Measurements from ENCODE around the gene LEMD1. TPM values are rescaled to one million over a fixed set of nuclear protein-coding genes. Genes with fewer than 3 reads are reported as not detected.
A peak's percentile ranks its signal among the peaks of the same experiment; 100 is the strongest.

LEMD1 gene
- total RNA-seq, 1 experiment from 2014 or later, result not detected

DNA sequence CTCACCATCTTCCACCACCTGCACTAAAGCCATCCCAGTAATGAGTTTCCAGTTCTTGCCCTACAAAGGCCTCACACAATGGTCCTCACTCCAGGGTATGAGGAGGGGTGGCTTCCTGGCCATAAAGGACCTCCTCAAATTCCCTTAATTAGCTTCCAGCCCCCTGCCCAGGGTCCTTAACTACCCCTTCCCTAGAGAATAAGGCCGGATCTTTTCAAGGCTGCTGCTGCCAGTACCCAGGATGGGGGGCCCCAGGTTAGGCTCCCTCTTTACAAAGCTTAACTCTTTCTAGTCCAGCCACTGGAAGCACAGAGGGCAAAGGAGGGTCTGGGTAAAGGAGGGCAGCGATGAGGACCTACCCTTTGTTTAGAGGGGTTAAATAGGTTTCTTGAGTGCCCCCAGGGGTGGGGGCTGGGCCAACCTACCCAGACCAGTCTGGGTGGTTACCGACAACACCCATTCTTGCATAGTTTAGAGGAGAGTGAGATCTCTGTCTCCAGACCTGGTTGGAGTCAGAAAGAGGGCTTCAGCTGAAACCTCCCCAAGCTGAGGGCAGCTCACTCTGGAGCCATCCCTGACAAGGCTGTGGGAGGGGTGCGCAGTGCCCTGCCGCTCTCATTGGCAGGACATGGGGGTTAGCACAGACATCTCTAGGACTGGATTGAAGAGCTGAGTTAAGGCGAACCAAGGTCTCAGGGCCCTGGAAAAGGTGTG is 26.8 kb upstream of the LEMD1 start:
- TF ChIP-seq, protein P1, sequence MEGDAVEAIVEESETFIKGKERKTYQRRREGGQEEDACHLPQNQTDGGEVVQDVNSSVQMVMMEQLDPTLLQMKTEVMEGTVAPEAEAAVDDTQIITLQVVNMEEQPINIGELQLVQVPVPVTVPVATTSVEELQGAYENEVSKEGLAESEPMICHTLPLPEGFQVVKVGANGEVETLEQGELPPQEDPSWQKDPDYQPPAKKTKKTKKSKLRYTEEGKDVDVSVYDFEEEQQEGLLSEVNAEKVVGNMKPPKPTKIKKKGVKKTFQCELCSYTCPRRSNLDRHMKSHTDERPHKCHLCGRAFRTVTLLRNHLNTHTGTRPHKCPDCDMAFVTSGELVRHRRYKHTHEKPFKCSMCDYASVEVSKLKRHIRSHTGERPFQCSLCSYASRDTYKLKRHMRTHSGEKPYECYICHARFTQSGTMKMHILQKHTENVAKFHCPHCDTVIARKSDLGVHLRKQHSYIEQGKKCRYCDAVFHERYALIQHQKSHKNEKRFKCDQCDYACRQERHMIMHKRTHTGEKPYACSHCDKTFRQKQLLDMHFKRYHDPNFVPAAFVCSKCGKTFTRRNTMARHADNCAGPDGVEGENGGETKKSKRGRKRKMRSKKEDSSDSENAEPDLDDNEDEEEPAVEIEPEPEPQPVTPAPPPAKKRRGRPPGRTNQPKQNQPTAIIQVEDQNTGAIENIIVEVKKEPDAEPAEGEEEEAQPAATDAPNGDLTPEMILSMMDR (conservative IDR thresholded peaks at IDR 0.05; ENCODE audit: low read depth, low read length), result no peak
- TF ChIP-seq EZH2phosphoT487 (IDR thresholded peaks at IDR 0.05; ENCODE audit: borderline replicate concordance, low read length), result no peak
- TF ChIP-seq EZH2 (IDR thresholded peaks at IDR 0.05; ENCODE audit: low read length, unreplicated experiment), result no peak
- H3K9me2 ChIP-seq (replicated peaks; ENCODE audit: low read length), result no peaks in the 10 kb centered on the region
- no TSS peak for BruUV-seq (replicated peaks)
- no peaks in the 10 kb centered on the region for H4K20me1 ChIP-seq (ENCODE audit: low read length)
- no peaks in the 10 kb centered on the region for H3K9me3 ChIP-seq (ENCODE audit: low read length)
- no peak for ATAC-seq
- H2AFZ ChIP-seq (ENCODE audit: low read length), result no peak overlapping the region
- peaks cover 13% of the 10 kb centered on the region; the same call in 1 of the 2 replicates for H3K27me3 ChIP-seq (ENCODE audit: low read length)
- peak overlapping the region; percentile 84 for H3K9ac ChIP-seq (ENCODE audit: low read length)
- peak overlapping the region; percentile 88 for H3K27ac ChIP-seq (ENCODE audit: low read length)
- ChIA-PET CTCF (no interaction called here), POLR2A (ENCODE audit: unreplicated experiment) (interaction anchor here (0.6 kb wide), 2 partner anchors 178 to 265 kb away, joined by 3 read pairs; no protein-coding TSS in a partner anchor)
- H3K36me3 ChIP-seq (ENCODE audit: low read depth, low read length), result no peaks in the 10 kb centered on the region
- intact Hi-C loops (cut with micrococcal nuclease), result no loop called here
- no peaks in the 10 kb centered on the region for H3F3A ChIP-seq (ENCODE audit: low read length, unreplicated experiment)
- peaks cover 40% of the 10 kb centered on the region for H3K4me1 ChIP-seq (ENCODE audit: insufficient read depth, low read length)
- peak; percentile 36 for DNase-seq
- H3K79me2 ChIP-seq (ENCODE audit: low read length), result peaks cover 27% of the 10 kb centered on the region
- H3K4me3 ChIP-seq (ENCODE audit: low read length), result peak overlapping the region; percentile 75
- H3K4me2 ChIP-seq (ENCODE audit: low read length), result peak overlapping the region; percentile 94

GRCh38 chr1:205447457-205448341 is 25.8 kb upstream of the LEMD1 start:
- Histone ChIP-seq H3K4me3 (ENCODE audit: low read length) (peak overlapping the region; percentile 75), H3K79me2 (ENCODE audit: low read length) (peaks cover 27% of the 10 kb centered on the region), H3K4me1 (ENCODE audit: insufficient read depth, low read length) (peaks cover 42% of the 10 kb centered on the region), H3F3A (ENCODE audit: low read length, unreplicated experiment) (no peaks in the 10 kb centered on the region), H3K9ac (ENCODE audit: low read length) (no peak overlapping the region; the same call in 1 of the 2 replicates), H2AFZ (ENCODE audit: low read length) (no peak overlapping the region), H3K4me2 (ENCODE audit: low read length) (peak overlapping the region; percentile 94), H4K20me1 (ENCODE audit: low read length) (no peaks in the 10 kb centered on the region), H3K36me3 (ENCODE audit: low read depth, low read length) (no peaks in the 10 kb centered on the region), H3K27ac (ENCODE audit: low read length) (peak overlapping the region; percentile 88), H3K9me2 (replicated peaks; ENCODE audit: low read length) (no peaks in the 10 kb centered on the region), H3K9me3 (ENCODE audit: low read length) (no peaks in the 10 kb centered on the region), H3K27me3 (ENCODE audit: low read length) (peaks cover 5% of the 10 kb centered on the region; the same call in 1 of the 2 replicates)
- no peak for ATAC-seq
- BruUV-seq (replicated peaks), result no TSS peak
- ChIA-PET CTCF (no interaction called here), POLR2A (ENCODE audit: unreplicated experiment) (no interaction called here)
- intact Hi-C loops (cut with micrococcal nuclease), result no loop called here
- peak; percentile 54 for DNase-seq
- TF ChIP-seq EZH2phosphoT487 (IDR thresholded peaks at IDR 0.05; ENCODE audit: borderline replicate concordance, low read length) (no peak), EZH2 (IDR thresholded peaks at IDR 0.05; ENCODE audit: low read length, unreplicated experiment) (no peak)
- TF ChIP-seq, protein P1 (conservative IDR thresholded peaks at IDR 0.05; ENCODE audit: low read depth, low read length), result no peak

Measured in PC-3 (cell line).